ENCODE data around the gene SYNGAP1.

The SYNGAP1 gene

GRCh38 chr6:33433001-33433543 is 13.2 kb downstream of the SYNGAP1 start:
- Histone ChIP-seq H4K20me1 (ENCODE audit: insufficient read depth, low read length) (peaks cover 18% of the 10 kb centered on the region), H3K27ac (ENCODE audit: low read length) (no peak overlapping the region), H3K79me2 (ENCODE audit: insufficient read depth, low read length) (peaks cover 26% of the 10 kb centered on the region), H3K9ac (ENCODE audit: low read depth, low read length) (no peak overlapping the region), H2AFZ (ENCODE audit: low read depth, low read length) (no peak overlapping the region), H3K36me3 (ENCODE audit: insufficient read depth, low read length) (peaks cover 39% of the 10 kb centered on the region), H3K4me2 (ENCODE audit: insufficient read depth, low read length) (no peak overlapping the region), H3K27me3 (ENCODE audit: insufficient read depth, low read length, poor library complexity) (no peaks in the 10 kb centered on the region), H3K4me3 (ENCODE audit: low read depth in 1 of 2, low read length in 2 of 2) (no peak overlapping the region), H3K9me3 (ENCODE audit: insufficient read depth, low read length, severe bottlenecking) (no peaks in the 10 kb centered on the region), H3K4me1 (ENCODE audit: insufficient read depth, low read length) (peaks cover 35% of the 10 kb centered on the region)
- no peak for DNase-seq
- no peak for ATAC-seq (ENCODE audit: insufficient read depth, low read depth)
- TF ChIP-seq CTCF (IDR thresholded peaks at IDR 0.05; ENCODE audit: borderline replicate concordance, extremely low read depth, low read length, poor library complexity, severe bottlenecking) (no peak), EZH2 (IDR thresholded peaks at IDR 0.05; ENCODE audit: borderline replicate concordance, low read depth, low read length, severe bottlenecking) (no peak)

- peaks cover 20% of the 10 kb centered on the region; the same call in 1 of the 2 replicates for H3K79me2 ChIP-seq (ENCODE audit: insufficient read depth, low read length)
- no peaks in the 10 kb centered on the region for H3K9me3 ChIP-seq (ENCODE audit: insufficient read depth, low read length, severe bottlenecking)
- no peak overlapping the region for H2AFZ ChIP-seq (ENCODE audit: low read depth, low read length)
- no peak overlapping the region for H3K27ac ChIP-seq (ENCODE audit: low read length)
- H3K27me3 ChIP-seq (ENCODE audit: insufficient read depth, low read length, poor library complexity): no peaks in the 10 kb centered on the region
- TF ChIP-seq CTCF (IDR thresholded peaks at IDR 0.05; ENCODE audit: borderline replicate concordance, extremely low read depth, low read length, poor library complexity, severe bottlenecking): no peak
- TF ChIP-seq EZH2 (IDR thresholded peaks at IDR 0.05; ENCODE audit: borderline replicate concordance, low read depth, low read length, severe bottlenecking): no peak
- H3K4me1 ChIP-seq (ENCODE audit: insufficient read depth, low read length): peaks cover 29% of the 10 kb centered on the region
- no peak overlapping the region for H3K4me3 ChIP-seq (ENCODE audit: low read depth in 1 of 2, low read length in 2 of 2)
- H3K36me3 ChIP-seq (ENCODE audit: insufficient read depth, low read length): peaks cover 45% of the 10 kb centered on the region
- DNase-seq (no peak), ATAC-seq (ENCODE audit: insufficient read depth, low read depth) (no peak)
- no peak overlapping the region for H3K4me2 ChIP-seq (ENCODE audit: insufficient read depth, low read length)
- peaks cover 15% of the 10 kb centered on the region for H4K20me1 ChIP-seq (ENCODE audit: insufficient read depth, low read length)
- no peak overlapping the region for H3K9ac ChIP-seq (ENCODE audit: low read depth, low read length)
Observed at GRCh38 chr6:33433544-33434191, 13.8 kb downstream of the SYNGAP1 start.

- no peak overlapping the region for H3K9ac ChIP-seq (ENCODE audit: low read depth, low read length)
- peaks cover 8% of the 10 kb centered on the region for H4K20me1 ChIP-seq (ENCODE audit: insufficient read depth, low read length)
- ATAC-seq (ENCODE audit: insufficient read depth, low read depth): no peak
- no peak for DNase-seq
- no peaks in the 10 kb centered on the region for H3K27me3 ChIP-seq (ENCODE audit: insufficient read depth, low read length, poor library complexity)
- no peak overlapping the region for H3K4me2 ChIP-seq (ENCODE audit: insufficient read depth, low read length)
- no peaks in the 10 kb centered on the region for H3K9me3 ChIP-seq (ENCODE audit: insufficient read depth, low read length, severe bottlenecking)
- H3K4me3 ChIP-seq (ENCODE audit: low read depth in 1 of 2, low read length in 2 of 2): no peak overlapping the region
- H3K79me2 ChIP-seq (ENCODE audit: insufficient read depth, low read length): peaks cover 9% of the 10 kb centered on the region; the same call in 1 of the 2 replicates
- H3K36me3 ChIP-seq (ENCODE audit: insufficient read depth, low read length): peaks cover 50% of the 10 kb centered on the region
- H3K27ac ChIP-seq (ENCODE audit: low read length): no peak overlapping the region
- no peak for TF ChIP-seq CTCF (IDR thresholded peaks at IDR 0.05; ENCODE audit: borderline replicate concordance, extremely low read depth, low read length, poor library complexity, severe bottlenecking)
- TF ChIP-seq EZH2 (IDR thresholded peaks at IDR 0.05; ENCODE audit: borderline replicate concordance, low read depth, low read length, severe bottlenecking): no peak
- peaks cover 21% of the 10 kb centered on the region for H3K4me1 ChIP-seq (ENCODE audit: insufficient read depth, low read length)
- no peak overlapping the region for H2AFZ ChIP-seq (ENCODE audit: low read depth, low read length)
Observed at GRCh38 chr6:33434961-33435360, 15.1 kb downstream of the SYNGAP1 start.

Measured in DND-41 (cell line).